GM19395 (cell line): ENCODE measurements around the gene ERGIC2.

ENCODE experiments used
- ATAC-seq: cut with Tn5 transposase; IDR thresholded peaks from one replicate; pipeline ENCODE4 v1.9.1; 2021; ENCODE audit warnings: mild to moderate bottlenecking, moderate library complexity; ENCODE audit not compliant: unreplicated experiment

ERGIC2 gene

GRCh38 chr12:29376118-29376517 lies 4.9 kb downstream of the ERGIC2 start:
- ATAC-seq = no peak

DNA sequence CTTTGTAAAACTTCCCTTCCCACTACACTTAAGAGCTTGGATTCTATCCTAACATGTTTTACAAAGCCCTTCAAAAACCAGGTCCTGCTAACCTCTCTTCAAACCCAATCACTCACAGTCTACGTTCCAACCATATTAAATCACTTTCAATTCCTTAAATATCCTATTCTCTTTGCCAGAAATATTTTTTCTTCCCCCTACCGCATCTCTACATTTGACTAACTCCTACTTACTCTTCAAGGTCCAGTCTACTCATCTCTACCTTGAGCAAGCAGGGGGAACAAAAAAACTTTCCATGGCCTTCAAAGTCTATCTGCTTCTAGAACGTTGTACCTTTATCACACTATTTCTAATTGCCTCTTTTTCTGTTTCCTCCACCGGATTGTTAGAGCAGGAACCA lies 6.1 kb downstream of the ERGIC2 start:
- no peak for ATAC-seq

- ATAC-seq = no peak
These were observed 7.0 kb downstream of the ERGIC2 start for GRCh38 chr12:29374012-29374411.

GRCh38 chr12:29365091-29365490 lies 15.9 kb downstream of the ERGIC2 start:
- no peak for ATAC-seq

- ATAC-seq = no peak
These were observed 26.0 kb downstream of the ERGIC2 start for GRCh38 chr12:29354954-29355353.

GRCh38 chr12:29350080-29350479 lies 30.9 kb downstream of the ERGIC2 start:
- no peak for ATAC-seq

- no peak for ATAC-seq
These were observed 34.1 kb downstream of the ERGIC2 start for GRCh38 chr12:29346769-29347421.

GRCh38 chr12:29343022-29343799 lies 37.8 kb downstream of the ERGIC2 start:
- ATAC-seq = no peak

- ATAC-seq = no peak
These were observed 43.6 kb downstream of the ERGIC2 start for GRCh38 chr12:29337325-29337724.

DNA sequence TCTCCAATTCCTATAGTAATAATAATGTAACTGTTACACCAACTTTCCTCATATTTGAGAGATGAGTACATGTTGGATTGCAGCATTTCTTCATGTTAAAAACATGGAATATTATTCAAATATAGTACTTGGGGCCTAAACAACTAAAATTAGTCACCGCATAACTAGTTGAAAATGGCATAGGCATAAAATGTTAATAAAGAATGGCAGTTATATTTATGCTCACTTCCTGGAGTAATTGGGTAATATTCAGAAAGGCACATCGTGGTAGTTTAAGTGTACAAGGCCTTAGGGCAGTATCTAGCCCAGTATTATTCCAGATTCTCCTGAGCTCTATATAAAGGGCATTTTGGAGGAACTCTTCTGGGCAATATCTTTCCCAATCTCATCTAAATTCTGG lies 46.0 kb downstream of the ERGIC2 start:
- ATAC-seq = no peak

GRCh38 chr12:29333178-29333577 lies 47.8 kb downstream of the ERGIC2 start:
- ATAC-seq = no peak

DNA sequence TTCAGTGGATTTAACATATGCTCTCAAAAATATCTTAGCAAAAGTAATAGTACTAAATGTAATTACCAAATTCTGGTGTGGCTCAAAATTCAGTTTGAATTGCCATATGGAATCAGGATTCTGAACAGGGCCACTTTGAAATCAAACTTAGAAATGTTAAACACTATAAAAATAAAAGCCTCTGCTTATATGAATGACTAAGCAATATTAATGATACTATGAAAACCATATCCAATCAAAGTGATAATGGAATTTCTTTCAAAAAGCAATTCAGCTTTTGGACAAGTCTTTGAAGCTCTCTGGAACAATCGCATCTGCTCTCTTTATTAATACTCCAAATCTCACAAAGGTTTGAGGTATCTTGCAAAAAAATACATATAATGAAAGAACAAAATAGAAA lies 51.6 kb downstream of the ERGIC2 start:
- ATAC-seq = no peak

- ATAC-seq = no peak
These were observed 58.8 kb downstream of the ERGIC2 start for GRCh38 chr12:29322157-29322556.

DNA sequence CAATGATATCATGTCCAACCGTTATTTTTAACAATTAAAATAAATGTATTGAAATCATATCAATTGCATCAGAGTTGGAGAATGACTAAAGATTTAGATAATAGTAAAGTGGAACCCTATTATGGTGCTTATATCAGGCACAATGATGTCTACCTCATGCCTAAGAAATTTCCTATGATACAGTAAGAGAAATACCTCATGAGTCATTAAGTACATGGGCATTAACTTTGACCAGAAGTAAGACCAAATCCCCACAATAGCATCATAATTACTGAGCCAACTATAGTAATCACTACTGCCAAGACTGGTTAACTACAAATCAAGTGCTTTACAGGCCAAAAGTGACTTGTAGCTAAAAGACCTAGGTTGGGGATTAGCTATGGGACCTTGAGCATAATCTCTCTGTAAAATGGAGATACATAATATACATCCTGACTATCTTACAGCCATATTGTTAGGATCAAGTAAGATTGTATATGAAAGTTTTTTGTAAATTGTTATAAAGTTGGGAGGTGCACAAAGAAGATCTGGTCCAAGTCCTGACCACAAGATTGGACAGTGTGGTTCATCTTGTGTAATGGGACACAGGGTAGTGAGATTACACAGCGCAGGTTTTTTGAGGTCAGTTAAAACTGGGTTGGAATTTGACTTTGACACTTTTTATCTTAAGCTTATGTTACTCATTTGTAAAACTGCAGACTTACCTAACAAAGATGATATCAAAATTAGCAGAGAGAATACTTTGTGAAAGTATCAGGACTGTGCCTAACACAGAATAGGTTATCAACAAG lies 60.5 kb downstream of the ERGIC2 start:
- no peak for ATAC-seq

DNA sequence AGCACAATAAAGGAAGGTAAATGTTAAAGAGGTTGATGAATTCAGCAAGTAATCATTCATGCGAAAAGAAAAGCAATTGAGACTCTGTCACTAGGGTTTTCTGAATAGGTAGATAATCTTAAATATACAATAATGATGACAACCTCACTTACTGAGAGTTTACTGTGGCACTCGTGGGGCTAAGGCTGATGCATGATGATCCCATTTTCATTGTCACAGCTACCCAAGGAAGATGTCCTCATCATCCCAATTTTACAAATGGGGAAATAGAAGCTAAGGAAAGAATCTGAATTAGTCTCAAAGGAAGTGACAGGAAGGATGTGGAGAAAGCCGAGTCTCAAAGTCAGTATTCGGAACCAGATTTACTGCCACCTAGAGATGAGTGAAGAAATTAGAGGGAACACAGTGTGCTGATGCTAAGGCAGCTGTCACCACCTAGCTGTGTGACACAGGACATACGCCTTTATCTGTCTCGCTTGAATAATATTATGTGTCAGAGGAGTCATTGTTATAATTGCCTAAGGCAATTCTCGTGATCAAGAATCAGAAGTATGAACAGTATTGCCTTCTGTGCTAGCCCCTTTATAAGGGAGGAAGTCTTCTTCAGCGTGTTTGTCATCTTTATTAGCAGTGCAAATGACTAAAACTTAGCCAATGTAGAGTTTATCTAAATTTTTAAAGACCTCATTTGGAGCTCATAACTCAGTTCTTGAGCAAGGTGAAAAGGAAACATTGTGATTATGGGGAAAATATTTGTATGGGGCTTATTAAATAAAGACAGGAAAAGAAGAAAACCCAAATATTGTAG lies 63.2 kb downstream of the ERGIC2 start:
- peak; percentile 100 for ATAC-seq

DNA sequence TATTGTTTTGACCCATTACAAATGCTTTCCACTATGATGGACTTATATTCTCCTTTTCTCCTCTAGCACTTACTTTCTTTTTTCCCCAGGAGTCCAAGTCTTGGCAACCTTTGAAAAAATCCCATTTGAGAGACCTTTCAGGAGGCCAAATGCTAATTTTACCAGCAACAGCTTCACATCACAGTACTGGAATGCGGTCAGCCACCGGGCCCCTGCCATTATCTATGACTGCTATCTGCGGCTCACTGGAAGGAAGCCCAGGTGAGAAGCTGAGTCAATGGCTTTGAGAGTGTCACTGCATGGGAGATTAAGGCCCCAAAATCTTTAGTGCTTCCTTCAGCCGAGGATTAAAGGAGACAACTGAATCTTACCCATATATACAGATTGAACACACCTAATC lies 64.2 kb downstream of the ERGIC2 start:
- no peak for ATAC-seq

GRCh38 chr12:29314416-29314815 lies 66.6 kb downstream of the ERGIC2 start:
- ATAC-seq = no peak

- ATAC-seq = no peak
These were observed 70.1 kb downstream of the ERGIC2 start for GRCh38 chr12:29310899-29311298.

GRCh38 chr12:29309320-29309902 lies 71.6 kb downstream of the ERGIC2 start:
- ATAC-seq = no peak

- ATAC-seq = no peak
These were observed 74.3 kb downstream of the ERGIC2 start for GRCh38 chr12:29306682-29307081.

- ATAC-seq = no peak
These were observed 74.7 kb downstream of the ERGIC2 start for GRCh38 chr12:29306266-29306665.
